ENCODE data around the gene SLC12A9. TPM values are rescaled to one million over a fixed set of nuclear protein-coding genes. Genes with fewer than 3 reads are reported as not detected.

Gene SLC12A9
- total RNA-seq, 1 experiment from 2014 or later, result 23.8 TPM

GRCh38 chr7:100874300-100874576, 21.7 kb downstream of the SLC12A9 start:
- Histone ChIP-seq H3K4me1 (ENCODE audit: insufficient read depth, low read length, poor library complexity, severe bottlenecking) (peaks cover 20% of the 10 kb centered on the region), H3K4me3 (ENCODE audit: low read depth, low read length, poor library complexity, severe bottlenecking) (peak overlapping the region; percentile 99), H3K27me3 (replicated peaks; ENCODE audit: insufficient read depth, low read depth, low read length, poor library complexity) (no peaks in the 10 kb centered on the region), H3K36me3 (ENCODE audit: insufficient read depth, low read length, poor library complexity, severe bottlenecking) (peaks cover 69% of the 10 kb centered on the region), H3K27ac (ENCODE audit: low read depth, low read length, poor library complexity, severe bottlenecking) (peak overlapping the region; percentile 98), H3K9me3 (ENCODE audit: low read depth, low read length, poor library complexity, severe bottlenecking) (no peaks in the 10 kb centered on the region)
- intact Hi-C loops (cut with micrococcal nuclease; ENCODE audit: unreplicated experiment), result no loop called here
- DNase-seq (ENCODE audit: low spot score), result no peak
- TF ChIP-seq, protein P1, sequence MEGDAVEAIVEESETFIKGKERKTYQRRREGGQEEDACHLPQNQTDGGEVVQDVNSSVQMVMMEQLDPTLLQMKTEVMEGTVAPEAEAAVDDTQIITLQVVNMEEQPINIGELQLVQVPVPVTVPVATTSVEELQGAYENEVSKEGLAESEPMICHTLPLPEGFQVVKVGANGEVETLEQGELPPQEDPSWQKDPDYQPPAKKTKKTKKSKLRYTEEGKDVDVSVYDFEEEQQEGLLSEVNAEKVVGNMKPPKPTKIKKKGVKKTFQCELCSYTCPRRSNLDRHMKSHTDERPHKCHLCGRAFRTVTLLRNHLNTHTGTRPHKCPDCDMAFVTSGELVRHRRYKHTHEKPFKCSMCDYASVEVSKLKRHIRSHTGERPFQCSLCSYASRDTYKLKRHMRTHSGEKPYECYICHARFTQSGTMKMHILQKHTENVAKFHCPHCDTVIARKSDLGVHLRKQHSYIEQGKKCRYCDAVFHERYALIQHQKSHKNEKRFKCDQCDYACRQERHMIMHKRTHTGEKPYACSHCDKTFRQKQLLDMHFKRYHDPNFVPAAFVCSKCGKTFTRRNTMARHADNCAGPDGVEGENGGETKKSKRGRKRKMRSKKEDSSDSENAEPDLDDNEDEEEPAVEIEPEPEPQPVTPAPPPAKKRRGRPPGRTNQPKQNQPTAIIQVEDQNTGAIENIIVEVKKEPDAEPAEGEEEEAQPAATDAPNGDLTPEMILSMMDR (conservative IDR thresholded peaks at IDR 0.05; ENCODE audit: low read depth, low read length), result no peak
- no peak for TF ChIP-seq EZH2 (IDR thresholded peaks at IDR 0.05; ENCODE audit: borderline replicate concordance, low read depth, low read length, poor library complexity, severe bottlenecking)
- CTCF ChIA-PET, result no interaction called here
- BruUV-seq (replicated peaks), result no TSS peak
- POLR2A ChIA-PET (ENCODE audit: low non-redundant PET), result interaction anchor here (1.1 kb wide), 1 partner anchor 860 kb away, joined by 3 read pairs; no protein-coding TSS in a partner anchor

DNA sequence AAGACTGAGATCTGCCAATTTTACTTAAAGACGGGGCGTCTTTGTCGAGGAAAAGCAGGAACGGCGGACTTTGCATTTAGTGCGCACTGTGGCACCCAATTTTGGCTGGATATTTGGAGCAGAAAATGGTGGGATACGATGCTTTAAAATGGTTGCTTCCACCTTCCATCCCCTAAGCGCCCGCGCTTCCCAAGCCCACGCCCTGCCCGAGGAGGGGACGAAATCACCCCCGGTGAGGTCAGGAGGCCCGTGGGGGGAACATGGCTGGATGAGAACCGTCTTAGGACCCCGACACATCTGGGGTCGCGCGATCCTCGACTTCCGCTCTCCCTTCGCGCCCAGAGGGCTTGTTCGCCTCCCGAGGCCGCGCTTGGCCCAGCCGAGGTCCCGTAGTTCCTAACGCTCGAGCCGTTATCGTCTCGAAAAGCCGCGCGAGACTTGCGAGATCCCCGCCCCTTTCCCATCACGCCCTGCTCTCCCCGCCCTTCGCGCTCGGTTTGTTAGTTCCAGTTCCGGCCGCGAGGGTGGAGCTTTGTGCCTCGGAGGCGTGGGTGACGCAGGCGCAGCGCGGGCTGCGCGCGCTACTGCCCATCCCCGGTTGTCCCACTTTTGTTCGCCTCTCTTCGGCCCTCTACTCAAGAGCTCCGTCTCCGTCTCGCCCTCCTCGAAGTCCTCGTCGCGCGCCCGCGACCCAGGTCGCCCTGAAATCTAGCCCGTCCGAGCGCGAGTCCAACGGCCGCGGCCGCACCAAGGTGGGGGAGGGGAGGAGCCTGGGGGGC, 22.3 kb downstream of the SLC12A9 start, which contains the start of gene SRRT:
Gene SRRT (plus strand): TSS at position 527 of the 779 bp plus-strand sequence. CDS start 488 bp downstream, outside the sequence.
- Histone ChIP-seq H3K4me1 (ENCODE audit: insufficient read depth, low read length, poor library complexity, severe bottlenecking) (peaks cover 20% of the 10 kb centered on the region), H3K36me3 (ENCODE audit: insufficient read depth, low read length, poor library complexity, severe bottlenecking) (peaks cover 74% of the 10 kb centered on the region), H3K27me3 (replicated peaks; ENCODE audit: insufficient read depth, low read depth, low read length, poor library complexity) (no peaks in the 10 kb centered on the region), H3K27ac (ENCODE audit: low read depth, low read length, poor library complexity, severe bottlenecking) (peak within 1 kb of the TSS; percentile 98), H3K9me3 (ENCODE audit: low read depth, low read length, poor library complexity, severe bottlenecking) (no peaks in the 10 kb centered on the region), H3K4me3 (ENCODE audit: low read depth, low read length, poor library complexity, severe bottlenecking) (peak within 1 kb of the TSS; percentile 99)
- DNase-seq (ENCODE audit: low spot score), result peak; percentile 100
- ChIA-PET CTCF (interaction anchor here (0.5 to 1.4 kb wide), 5 partner anchors 15 to 318 kb away, joined by 3 to 10 read pairs (median 4); partner anchors contain the start of genes POP7, SLC12A9 and UFSP1), POLR2A (ENCODE audit: low non-redundant PET) (interaction anchor here (0.5 to 1.1 kb wide), 7 partner anchors 13 to 860 kb away, joined by 3 to 6 read pairs (median 4); partner anchors contain the start of genes MOSPD3 and SLC12A9)
- intact Hi-C loops (cut with micrococcal nuclease; ENCODE audit: unreplicated experiment), result no loop called here
- no peak for TF ChIP-seq EZH2 (IDR thresholded peaks at IDR 0.05; ENCODE audit: borderline replicate concordance, low read depth, low read length, poor library complexity, severe bottlenecking)
- TF ChIP-seq, protein P1 (conservative IDR thresholded peaks at IDR 0.05; ENCODE audit: low read depth, low read length), result 0 out of 2 replicates have a peak, but pooled peaks have one; percentile 20
- TSS peak; percentile 97 for BruUV-seq (replicated peaks)

DNA sequence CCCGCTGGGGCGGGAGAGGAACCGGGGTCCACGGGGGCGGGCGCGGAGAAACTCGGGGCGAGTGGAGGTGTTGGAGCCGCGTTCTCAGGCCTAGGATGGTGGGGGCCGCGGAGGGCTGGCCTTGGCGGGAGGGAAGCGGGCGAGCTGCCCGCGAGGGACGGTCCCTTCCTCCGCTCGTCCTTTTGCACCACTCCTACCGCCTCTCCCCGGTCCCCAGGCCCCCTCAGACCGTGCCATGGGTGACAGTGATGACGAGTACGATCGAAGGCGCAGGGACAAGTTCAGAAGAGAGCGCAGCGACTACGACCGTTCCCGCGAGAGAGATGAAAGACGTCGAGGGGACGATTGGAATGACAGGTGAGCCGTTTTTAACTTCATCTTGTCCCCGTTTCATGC, 22.8 kb downstream of the SLC12A9 start:
- H3K4me1 ChIP-seq (ENCODE audit: insufficient read depth, low read length, poor library complexity, severe bottlenecking), result peaks cover 20% of the 10 kb centered on the region
- no TSS peak for BruUV-seq (replicated peaks)
- H3K4me3 ChIP-seq (ENCODE audit: low read depth, low read length, poor library complexity, severe bottlenecking), result peak overlapping the region; percentile 99
- CTCF ChIA-PET, result interaction anchor here (0.8 to 1.4 kb wide), 4 partner anchors 14 to 317 kb away, joined by 3 to 10 read pairs (median 4); partner anchors contain the start of genes POP7, SLC12A9 and UFSP1
- POLR2A ChIA-PET (ENCODE audit: low non-redundant PET), result interaction anchor here (0.8 to 1.1 kb wide), 5 partner anchors 12 to 859 kb away, joined by 3 to 4 read pairs (median 4); partner anchors contain the start of genes MOSPD3 and SLC12A9
- intact Hi-C loops (cut with micrococcal nuclease; ENCODE audit: unreplicated experiment), result no loop called here
- no peaks in the 10 kb centered on the region for H3K9me3 ChIP-seq (ENCODE audit: low read depth, low read length, poor library complexity, severe bottlenecking)
- DNase-seq (ENCODE audit: low spot score), result no peak
- H3K27ac ChIP-seq (ENCODE audit: low read depth, low read length, poor library complexity, severe bottlenecking), result peak overlapping the region; percentile 98
- peaks cover 69% of the 10 kb centered on the region for H3K36me3 ChIP-seq (ENCODE audit: insufficient read depth, low read length, poor library complexity, severe bottlenecking)
- TF ChIP-seq, protein P1 (conservative IDR thresholded peaks at IDR 0.05; ENCODE audit: low read depth, low read length), result no peak
- TF ChIP-seq EZH2 (IDR thresholded peaks at IDR 0.05; ENCODE audit: borderline replicate concordance, low read depth, low read length, poor library complexity, severe bottlenecking), result no peak
- no peaks in the 10 kb centered on the region for H3K27me3 ChIP-seq (replicated peaks; ENCODE audit: insufficient read depth, low read depth, low read length, poor library complexity)

Measured in A673 (cell line).